Left ventricle myocardium superior (tissue), 1 donor: ENCODE measurements around the gene NGEF. TPM values are rescaled to one million over a fixed set of nuclear protein-coding genes. Genes with fewer than 3 reads are reported as not detected.
A peak's percentile ranks its signal among the peaks of the same experiment; 100 is the strongest.

Source experiments
- ATAC-seq: fragments of 200-7000 bp; cut with Tn5 transposase; one replicate; pipeline ENCODE4 v1.9.1; 2020; ENCODE audit warnings: mild to moderate bottlenecking, moderate library complexity
- DNase-seq: peaks from one replicate; pipeline ENCODE4 v3.0.0-alpha.2; 2020
- intact Hi-C: fragments of 100-400 bp; cut with micrococcal nuclease; formaldehyde crosslinking; loops from one replicate; pipeline ENCODE4 v1.11.0; 2022
- total RNA-seq: library from RNA; stranded (reverse); fragmentation: NEBNext Ultra II Directional; extraction: Animal tissue kit (Norgen Biotek cat#: 25700); gene quantifications from one replicate; pipeline ENCODE4 v1.2.1, GENCODE V29; 2021
- donor health status: DM: no; HTN: yes; CAD: no; lungs with severe emphysema.

Gene NGEF
- total RNA-seq, 1 donor from 2014 or later = not detected

DNA sequence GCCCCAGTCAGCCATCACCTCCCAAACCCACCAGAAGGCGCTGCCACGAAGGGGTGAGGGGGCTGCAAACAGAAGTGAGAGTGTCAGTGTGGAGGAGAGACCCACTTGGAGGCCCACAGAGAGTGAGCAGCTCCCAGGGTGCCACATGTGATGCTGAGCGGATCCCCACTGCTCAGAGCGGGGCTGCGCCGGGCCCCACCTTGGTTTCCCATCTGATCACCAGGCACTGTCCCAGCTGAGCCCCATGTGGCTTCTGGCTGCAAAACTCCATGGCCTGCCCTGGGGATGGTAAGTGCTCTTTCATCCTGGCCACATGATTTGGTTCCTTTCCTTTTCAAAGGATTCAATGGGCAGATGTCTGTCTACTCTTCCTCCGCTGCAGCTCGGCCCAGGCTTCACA is 119.2 kb downstream of the NGEF start:
- intact Hi-C loops = no loop called here
- ATAC-seq (no peak), DNase-seq (no peak)

DNA sequence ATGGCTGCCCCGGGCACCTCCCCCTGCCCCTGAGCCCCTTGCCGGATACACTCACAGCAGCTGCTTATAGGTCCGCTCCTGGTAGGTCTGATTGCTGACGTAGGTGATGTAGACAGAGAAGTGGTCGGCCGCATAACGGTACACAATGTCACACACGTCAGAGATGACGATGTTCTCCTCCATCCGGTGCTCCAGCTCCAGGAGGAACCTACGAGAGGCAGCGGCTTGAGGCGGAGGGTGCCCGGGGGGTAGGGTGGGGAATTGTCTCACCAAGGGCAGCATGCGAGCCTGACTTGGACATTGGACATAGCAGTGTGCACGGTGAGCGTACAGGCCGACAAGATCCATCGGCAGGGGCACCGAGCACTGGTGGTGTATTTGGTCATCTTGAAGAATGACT is 120.2 kb downstream of the NGEF start:
- DNase-seq (no peak), ATAC-seq (no peak)
- intact Hi-C loops = no loop called here

DNA sequence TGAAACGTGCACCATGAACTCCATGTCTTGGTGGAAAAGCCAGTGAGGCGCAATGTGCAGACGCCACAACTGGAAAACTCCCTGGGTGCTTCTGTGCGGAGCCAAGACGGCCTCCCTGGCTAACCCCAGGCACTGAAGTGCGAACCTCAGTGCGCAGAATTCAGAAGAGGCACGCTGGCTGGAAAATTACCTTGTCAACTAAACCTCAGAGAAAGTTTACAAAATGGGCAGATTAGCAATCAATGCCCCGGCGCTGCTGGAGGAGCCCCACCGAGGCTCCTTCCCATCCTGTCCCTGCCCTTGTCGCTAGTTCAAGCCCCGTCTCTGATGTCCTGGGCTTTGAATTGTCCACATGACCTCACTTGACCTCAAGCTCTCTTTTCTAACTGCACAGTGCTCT is 120.8 kb downstream of the NGEF start:
- no peak for DNase-seq
- intact Hi-C loops = no loop called here

DNA sequence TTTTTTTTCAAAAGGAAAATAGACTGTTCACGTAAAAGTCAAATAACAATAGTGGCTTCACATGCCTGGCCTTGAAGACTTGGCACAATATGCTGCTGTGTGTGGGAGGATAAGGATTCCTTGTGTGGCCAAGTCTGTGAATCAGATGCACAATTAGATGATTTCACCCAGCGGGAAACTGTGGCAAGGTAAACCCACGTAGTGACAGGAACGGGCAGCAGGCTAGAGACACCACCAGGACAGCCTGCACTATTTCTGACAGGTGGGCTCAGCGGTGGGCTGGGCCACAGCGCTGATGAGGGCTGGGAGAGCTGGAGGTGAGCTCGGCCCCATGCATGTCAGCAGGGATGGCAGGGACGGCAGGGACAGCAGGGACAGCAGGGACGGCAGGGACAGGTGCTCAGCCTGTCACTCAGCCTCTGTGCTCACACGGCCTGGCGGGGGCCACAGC is 121.4 kb downstream of the NGEF start:
- DNase-seq (no peak), ATAC-seq (no peak)
- intact Hi-C loops = no loop called here

More for the DNA sequence above, 120.8 kb downstream of the NGEF start:
- ATAC-seq = no peak

DNA sequence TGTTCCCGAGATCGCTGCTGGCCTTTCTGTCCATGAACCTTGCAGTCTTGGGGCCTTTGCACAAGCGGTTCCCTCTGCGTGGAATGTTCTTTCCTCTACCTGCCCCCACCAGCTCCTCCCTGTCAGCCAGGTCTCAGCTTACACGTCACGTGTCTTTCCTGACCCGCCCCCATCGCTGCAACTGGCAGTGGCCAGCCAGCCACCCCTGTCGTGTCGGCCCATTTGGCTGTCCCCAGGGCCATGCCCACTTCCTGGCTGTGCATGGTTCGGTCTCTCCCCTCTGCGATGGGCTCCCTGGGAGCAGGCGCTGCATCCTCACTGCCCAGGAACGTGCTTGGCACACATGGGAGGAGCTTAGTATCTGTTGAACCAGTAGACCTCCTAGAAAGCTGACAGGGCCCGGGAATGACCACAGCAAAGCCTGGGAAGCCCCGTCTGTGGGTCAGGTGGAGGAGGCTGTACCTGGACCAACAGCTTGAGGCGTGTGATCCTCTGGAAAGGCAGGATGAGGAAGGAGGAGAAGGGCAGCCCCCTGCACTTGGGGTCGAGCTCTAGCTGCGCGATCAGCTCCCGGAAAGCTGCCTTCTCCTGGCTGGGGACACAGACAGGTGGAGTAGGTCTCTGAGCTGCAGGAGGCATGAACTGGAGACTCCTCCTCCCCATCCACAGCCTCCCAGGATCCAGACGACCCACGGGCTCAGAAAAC is 122.0 kb downstream of the NGEF start:
- ATAC-seq = peak; percentile 49
- no peak for DNase-seq
- intact Hi-C loops = no loop called here

DNA sequence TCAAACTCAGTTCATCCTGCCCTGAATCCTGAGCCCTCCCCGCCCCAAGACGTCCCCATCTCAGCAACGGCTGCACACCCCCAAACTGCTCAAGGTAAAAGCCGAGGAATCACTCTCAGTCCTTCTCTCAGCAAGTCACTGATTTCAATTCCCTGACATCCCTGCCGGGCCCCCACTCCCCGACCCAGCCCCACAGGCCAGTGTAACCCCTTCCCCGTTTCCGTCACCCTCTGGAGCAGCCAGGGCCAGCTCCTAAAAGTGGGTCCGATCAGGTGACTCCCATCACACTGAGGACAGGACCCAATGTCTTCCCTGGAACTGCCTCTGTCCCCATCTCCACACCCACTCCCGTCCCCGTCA is 122.5 kb downstream of the NGEF start:
- intact Hi-C loops = no loop called here
- no peak for DNase-seq

DNA sequence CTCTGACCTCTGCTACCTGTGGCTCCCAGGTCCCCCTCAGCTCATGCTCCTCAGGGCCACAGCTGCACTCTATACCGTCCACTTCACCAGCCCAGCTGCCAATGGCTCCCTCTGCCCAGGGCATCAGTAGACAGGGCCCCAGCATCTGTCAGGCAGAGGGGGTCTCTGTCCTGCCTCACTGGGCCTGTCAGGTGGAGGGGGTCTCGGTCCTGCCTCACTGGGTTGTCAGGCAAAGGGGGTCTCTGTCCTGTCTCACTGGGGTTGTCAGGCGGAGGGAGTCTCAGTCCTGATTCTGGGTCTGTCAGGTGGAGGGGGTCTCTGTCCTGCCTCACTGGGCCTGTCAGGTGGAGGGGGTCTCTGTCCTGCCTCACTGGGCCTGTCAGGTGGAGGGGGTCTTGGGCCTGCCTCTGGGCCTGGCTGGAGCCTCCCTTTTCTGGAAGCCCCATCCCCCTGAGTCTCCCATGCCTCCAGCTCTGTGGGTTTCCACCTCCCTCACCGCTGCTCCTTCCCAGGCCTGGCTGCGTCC is 123.1 kb downstream of the NGEF start:
- no peak for DNase-seq
- no peak for ATAC-seq
- intact Hi-C loops = no loop called here

More for the DNA sequence above, 122.5 kb downstream of the NGEF start:
- no peak for ATAC-seq

DNA sequence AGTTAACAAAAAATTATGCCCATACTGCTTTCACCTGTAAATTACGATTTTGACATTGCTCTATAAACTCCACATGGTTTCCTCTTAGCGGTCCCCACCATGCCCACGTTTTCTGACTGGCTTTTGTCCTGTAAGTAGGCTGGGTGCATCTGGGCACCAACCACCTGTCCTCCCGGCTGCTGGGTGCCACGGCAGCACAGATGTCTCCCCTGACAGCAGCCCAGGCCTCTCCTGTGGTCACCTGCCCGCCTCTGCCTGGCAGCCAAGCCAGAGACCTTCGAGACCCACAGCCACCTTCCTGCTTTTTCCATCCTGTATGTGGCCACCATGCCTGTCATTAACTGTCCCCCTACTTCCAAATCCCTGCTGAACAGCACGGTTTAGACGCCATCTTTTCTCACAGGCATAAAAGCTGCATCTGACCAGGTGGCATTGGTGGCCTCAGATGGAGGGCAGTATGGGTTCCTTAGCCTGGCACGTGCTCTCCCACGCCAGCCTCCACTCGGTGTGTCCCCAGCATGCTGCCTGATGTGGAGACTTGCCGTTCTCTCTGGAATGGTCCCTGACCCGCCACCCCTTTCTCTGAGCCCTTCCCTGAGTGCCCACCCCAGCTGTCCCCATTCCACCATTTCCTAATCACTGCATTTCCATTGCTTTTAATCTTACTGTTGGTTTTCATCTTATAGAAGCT is 124.1 kb downstream of the NGEF start:
- intact Hi-C loops = no loop called here
- no peak for DNase-seq
- ATAC-seq = no peak

DNA sequence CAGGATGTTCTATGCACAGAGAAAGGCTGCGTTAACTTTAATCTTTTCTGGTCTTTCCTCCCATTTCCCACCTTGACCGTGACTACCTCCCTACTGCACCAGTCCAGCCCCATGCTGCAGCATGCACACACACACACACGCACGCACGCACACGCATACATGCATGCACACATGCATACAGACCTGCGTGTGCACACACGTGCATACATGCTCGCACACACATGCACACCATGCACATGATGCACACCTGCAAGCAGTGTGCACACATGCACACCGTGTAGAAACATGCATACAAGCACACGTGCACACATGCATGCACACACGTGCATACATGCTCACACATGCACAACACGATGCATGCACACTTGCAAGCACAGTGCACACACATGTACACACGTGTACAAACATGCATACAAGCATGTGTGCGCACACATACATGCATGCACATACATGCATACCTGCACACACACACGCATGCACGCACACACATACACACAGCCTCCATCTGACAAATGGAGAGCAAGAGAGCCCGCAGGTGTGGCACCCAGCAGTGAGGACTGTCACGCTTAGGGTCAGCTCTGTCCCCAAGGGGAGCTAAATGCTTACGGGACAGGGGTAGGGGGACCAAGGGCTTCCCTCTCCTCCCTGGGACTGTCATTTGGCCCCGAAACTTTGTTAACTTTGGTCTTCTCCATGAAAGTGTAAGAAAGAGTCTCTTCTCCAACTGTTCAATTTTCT is 124.8 kb downstream of the NGEF start:
- ATAC-seq (no peak), DNase-seq (no peak)
- intact Hi-C loops = no loop called here

DNA sequence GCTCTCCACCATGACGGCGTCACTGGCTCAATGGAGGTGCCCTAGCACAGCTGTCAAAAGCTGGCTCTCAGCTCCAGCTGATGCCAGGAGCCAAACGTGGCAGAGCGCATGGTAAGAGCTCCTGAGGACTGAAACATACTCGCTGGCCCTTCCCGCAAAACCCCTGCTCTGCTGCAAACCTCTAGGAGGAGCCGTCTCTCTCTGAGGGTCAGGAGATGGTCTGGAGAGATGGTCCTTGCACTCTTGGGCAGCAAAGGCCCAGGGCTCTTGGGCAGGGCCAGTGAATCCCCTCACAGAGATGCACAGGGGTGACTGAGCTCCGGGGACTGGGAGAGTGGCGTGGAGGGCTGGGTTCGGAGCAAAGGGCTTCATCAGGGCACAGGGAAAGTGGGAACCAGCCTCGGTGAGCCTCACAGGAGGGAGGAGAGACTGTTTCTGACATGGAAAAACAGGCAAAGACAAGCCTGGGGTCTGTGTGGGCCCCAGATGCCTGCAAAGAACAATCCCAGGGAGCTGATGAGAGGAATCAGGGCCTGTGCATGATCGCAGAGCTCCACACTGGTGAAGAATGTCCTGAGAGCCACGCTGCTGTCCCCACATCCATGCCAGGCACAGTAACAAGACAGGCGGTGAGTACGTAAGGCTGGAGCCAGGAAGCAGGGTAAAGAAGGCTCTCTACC is 125.7 kb downstream of the NGEF start:
- intact Hi-C loops = no loop called here
- no peak for DNase-seq
- no peak for ATAC-seq

DNA sequence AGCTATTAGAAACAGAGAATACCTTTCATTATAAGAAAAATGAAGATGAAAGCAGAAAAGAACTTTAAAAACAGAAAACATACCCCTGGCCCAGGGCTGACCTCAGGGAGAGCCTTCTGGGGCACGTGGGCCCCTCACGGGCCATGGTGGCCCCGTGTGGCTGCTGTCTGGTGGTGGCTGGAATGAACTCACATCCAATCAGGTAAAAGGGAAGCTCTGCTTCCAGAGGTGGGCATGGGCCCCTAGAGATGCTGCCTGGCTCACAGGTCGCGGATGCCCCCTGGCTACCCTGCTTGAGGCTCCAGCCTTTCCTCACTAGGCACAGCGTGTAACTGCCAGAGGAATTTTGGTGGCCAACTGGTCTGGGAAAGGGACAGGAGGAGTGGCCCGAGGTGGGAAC is 126.4 kb downstream of the NGEF start:
- no peak for DNase-seq
- intact Hi-C loops = no loop called here
- no peak for ATAC-seq

DNA sequence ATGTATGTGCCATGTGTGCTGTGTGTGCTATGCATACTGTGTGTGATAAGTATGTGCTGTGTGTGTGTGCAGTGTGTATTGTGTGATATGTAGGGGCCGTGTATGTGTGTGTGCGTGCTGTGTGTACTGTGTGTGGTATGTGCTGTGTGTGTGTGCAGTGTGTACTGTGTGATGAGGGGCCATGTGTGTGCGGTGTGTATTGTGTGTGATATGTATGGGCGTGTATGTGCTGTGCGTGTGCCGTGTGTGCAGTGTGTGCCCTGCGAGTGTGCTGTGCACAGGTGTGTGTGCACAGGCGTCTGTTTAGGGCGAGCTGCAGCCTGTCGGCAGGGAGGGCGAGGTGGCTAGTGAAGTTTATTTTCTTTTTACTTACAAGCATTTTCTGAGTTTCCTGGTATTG is 126.9 kb downstream of the NGEF start:
- intact Hi-C loops = no loop called here
- ATAC-seq = no peak
- DNase-seq = no peak

DNA sequence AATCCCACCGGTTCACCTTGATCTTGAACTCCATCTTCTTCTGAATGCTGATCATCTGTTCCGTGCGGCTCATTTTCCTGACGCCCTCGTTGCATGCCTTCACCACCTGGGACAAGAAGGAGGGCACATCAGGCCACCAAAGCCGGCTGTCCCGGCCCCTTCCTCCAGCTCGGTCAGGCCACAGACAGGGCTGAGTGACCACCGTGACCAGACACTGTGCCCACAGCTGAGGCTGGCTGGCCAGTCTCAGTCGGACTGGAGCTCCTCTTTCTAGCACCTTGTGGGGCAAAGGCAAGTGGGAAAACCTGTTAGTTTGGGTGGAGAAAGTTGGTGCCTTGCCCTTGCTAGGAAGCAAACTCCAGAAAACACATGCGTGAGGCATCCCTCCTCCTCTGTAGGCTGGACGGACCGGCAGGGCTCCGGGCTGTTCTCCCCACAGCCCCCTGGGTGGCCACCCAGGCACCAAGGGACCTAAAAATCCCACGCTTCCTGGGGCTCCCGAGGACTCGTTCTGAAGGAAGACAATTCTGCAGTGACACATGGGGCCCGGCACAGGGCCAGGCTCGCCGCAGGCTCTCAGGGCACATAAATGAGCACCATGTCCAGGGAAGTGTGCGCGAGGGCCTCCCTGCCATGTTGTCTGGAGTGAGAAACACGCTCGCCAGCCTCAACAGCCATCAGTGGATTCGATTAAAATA is 127.6 kb downstream of the NGEF start:
- intact Hi-C loops = no loop called here
- no peak for DNase-seq
- no peak for ATAC-seq

DNA sequence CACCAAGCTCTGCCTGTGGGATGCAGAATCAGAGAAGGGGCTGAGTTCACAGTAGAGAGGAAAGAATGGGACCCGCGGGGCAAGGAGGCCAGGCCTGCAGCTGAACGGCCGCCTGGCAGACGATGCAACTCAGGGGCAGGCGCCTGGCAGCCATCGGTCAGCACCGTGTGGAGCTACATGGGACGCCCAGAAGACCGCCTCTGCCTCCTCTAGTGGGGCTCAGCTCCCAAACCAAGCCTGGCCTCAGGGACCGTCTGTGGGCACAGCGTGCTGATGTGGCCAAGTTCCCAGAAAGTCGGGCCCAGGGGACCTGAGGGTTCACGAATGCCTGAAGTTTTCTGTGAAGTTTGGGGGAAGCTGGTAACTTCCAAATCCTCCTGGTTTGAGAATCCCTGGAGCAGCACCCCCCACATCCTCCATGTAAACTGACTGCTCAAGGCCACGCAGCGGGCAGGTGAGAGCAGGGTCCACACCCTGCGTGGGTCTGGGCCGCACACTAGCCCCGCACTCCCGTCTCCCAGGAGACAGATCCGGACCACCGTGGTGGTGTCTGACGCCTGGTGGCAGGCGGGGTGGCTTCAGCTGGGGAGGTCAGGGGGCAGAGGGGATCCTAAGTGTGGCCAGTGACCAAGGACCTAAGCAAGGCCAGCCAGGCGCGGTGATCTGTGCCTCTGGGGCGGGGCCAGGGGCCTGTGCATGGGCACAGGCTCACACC is 128.3 kb downstream of the NGEF start:
- intact Hi-C loops = no loop called here
- DNase-seq (no peak), ATAC-seq (no peak)

DNA sequence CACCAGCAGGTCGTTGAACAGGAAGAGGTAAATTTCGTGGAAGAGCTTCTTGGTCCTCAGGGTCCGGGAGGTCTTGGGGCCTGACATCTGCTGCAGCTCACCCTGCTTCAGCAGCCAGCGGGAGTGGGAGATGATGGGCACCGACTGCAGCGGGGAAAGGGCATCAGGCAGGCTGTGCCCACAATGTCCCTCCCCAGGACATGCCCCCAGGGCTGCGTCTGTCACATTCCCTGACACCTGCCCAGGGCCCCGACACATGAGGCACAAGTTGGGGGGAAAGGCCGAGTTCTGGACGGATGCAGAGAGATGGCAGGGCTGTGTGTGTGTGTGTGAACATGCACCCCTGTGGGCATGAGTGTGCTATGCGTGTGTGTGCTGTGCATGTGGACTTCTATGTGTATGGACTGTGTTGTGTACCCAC is 129.0 kb downstream of the NGEF start:
- intact Hi-C loops = no loop called here
- DNase-seq (no peak), ATAC-seq (no peak)

DNA sequence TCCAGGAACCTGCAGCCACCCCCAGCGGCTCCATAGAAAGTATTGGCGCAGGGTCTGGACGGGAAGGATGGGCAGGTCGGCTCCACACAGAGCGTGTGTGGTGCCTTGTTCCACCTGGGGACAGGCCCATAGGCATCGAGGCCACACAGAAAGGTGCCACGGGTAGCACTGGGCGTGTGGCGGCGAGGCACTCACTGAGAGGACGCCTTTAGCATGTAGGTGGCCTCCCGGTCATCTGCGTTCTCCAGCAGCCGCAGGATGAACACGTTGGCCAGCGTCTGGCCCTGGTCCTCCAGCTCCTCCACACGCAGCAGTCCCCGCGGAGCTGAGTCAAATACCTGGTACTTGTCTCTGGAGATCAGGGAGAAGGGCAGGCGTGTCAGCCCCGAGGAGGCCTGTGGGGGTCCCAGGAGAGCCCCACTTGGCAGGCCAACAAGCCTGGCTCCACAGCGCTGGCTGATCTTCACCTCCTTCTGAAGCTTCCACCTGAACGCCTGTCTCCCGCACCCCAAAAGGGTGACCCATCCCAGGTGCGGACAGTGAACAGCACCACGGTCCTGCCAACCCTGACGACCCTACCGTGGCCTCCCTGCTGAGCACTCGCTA is 129.8 kb downstream of the NGEF start:
- DNase-seq (no peak), ATAC-seq (no peak)
- intact Hi-C loops = no loop called here

DNA sequence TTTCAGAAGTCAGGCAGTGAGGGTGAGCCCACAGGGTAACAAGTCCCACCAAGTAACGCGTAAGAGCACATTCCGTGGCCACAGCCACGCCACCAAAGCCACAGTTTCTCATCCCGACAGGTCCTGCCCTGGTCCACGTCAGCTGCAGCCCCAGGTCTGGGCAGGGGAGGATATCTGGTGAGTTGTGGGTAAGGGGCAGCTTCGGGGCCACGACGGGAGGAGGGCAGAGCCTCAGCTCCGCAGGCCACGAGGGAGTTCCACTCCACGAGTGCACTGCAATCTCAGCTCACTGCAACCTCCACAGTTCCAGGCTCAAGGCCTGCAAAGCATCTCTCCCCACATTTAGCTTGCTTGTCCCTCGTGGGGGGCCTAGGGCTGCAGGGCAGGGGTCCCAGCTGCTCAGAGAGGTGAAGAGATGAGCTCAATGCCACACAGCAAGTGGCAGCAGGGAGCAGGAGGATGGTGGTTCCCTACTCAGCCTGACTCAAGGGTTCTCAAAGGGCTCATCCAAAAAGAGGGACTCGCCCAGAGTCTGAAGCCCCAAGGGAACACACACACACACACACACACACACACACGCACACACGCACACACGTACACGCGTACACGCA is 130.4 kb downstream of the NGEF start:
- intact Hi-C loops = no loop called here
- ATAC-seq (no peak), DNase-seq (no peak)

DNA sequence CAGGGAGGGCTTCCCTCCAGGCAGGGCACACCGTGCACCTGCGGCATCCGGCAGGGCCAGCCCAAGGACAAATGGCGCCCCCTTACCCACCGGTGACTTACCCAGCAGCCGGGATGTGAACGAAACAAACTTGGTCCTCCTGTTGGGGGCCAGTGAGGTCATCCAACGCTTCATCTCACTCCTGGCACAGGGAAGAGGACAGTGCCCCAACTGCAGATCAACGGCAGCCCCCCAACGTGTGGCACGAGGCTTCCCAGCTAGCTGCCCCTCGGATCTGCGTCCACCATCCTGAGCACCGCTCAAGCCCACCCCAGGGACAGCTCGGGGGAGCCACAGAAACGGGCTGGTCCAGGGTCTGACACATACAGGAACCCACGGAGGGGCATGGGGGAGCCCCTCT is 131.0 kb downstream of the NGEF start:
- intact Hi-C loops = no loop called here
- DNase-seq = no peak

More for the DNA sequence above, 131.0 kb downstream of the NGEF start:
- ATAC-seq = no peak
